Tracheal epithelial cell (primary cell): ENCODE results near the gene VENTX. TPM values are rescaled to one million over a fixed set of nuclear protein-coding genes. Genes with fewer than 3 reads are reported as not detected.

Experiments used
- total RNA-seq: library from RNA; depleted of rRNA; stranded (reverse); fragments of >200 nt; gene quantifications from 2 replicates; pipeline ENCODE4 v1.2.1, GENCODE V29; 2014

Gene VENTX, protein sequence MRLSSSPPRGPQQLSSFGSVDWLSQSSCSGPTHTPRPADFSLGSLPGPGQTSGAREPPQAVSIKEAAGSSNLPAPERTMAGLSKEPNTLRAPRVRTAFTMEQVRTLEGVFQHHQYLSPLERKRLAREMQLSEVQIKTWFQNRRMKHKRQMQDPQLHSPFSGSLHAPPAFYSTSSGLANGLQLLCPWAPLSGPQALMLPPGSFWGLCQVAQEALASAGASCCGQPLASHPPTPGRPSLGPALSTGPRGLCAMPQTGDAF
- total RNA-seq, result not detected in 2 replicates

DNA sequence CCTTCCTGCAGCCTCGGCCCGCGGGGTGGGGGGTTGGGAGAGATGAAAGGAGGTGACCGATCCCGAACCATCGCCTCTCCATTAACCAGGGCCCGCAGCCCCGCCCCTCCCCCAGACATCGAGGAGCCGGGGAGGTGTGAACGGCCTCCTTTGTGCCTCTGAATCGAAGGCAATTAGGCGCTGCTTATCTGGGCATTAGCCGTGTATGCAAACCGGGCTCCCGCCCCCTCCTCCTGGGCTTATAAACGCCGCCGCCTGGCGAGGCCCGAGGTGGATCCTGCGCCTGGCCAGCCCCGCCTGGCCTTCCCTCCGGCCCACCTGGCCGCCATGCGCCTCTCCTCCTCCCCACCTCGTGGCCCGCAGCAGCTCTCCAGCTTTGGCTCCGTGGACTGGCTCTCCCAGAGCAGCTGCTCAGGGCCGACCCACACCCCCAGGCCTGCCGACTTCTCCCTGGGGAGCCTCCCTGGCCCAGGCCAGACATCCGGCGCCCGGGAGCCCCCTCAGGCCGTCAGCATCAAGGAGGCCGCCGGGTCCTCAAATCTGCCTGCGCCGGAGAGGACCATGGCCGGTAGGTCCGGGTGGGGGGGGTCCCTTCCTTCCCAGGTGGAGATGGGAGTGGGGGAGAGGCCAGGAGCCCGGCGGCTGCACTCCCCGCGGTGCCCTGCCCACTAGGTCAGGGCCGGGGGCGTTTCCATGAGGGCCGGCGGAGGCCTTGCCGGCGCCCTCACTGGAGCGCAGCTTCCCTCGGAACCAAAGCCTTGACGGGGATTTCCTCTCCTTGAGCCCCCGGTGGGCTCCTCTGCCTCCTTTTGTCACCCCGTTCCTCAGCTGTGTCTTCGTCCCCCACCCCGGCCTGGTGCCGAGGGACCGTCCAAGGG is at the start of gene VENTX:
TSS of gene VENTX (plus strand) at position 268 of the 878 bp plus-strand sequence. CDS start at position 328, 60 bp downstream.

DNA sequence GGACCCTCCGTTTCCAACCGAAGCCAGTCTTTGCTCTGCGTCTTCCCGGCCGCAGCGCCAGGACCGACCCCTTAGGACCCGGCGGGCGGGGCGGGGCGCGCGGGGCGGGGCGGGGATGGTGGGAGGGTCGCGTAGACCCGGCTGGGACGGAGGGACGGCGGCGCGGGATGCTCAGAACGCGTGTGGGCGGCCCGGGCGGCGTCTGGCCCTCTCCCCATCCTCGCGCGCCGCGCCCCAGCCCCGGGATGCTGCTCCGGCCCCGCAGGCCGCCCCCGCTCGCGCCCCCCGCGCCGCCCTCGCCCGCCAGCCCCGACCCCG is 7.7 kb upstream of the VENTX start, which contains the start of gene UTF1:
TSS of gene UTF1 (plus strand) at position 174 of the 318 bp plus-strand sequence. CDS start at position 246, 72 bp downstream.

DNA sequence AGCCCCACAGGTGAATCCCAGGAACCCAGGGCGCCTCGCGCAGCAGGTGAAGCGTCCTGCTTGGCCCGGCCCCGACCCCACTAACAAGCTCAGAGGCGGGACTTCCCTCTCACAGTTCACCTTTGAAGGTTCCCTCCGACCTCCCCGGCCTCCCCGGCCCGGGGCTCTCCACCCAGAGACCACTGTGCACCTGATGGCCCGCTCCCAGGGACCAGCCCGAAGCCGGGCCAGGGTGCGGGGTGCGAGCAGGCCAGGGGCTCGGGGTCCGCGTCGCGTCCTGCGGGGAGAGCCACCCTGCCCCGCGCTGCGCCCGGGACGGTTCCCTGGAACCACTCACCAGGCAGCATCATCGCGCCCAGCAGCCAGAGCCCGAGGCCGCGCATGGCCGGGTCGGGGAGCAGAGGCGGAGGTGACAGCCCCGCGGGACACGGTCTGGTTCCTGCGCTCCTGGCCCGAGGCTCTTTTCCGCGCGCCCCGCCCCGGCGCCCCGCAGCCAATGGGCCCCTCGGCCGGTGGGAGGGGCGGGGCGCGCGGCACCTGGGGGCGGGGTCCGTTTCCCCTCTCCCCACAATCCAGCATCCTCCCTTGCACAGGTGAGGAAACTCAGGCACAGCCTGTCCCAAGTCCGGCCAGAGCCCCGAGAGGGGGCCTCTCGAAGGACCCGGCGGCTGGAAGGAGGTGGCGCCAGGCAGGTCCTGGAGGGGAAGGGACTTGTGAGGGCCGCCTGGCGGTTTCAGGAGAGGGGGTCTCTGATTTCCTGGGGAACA is 39.0 kb downstream of the VENTX start, which contains the start of gene ADAM8:
TSS of gene ADAM8 (minus strand) at position 434 of the 767 bp plus-strand sequence. CDS start at position 383, 51 bp downstream.

Other genes with a start within 250 kb of the VENTX start
- gene ADGRA1, start 149.9 kb upstream of the VENTX start, total RNA-seq, result not detected in 2 replicates
- under 0.01 and 0.21 TPM in 2 replicates for gene KNDC1, start 77.6 kb upstream of the VENTX start, total RNA-seq
- not detected in 2 replicates for gene UTF1, start 7.6 kb upstream of the VENTX start, total RNA-seq
- gene ADAM8, start 39.0 kb downstream of the VENTX start, total RNA-seq, result 17.5 and 147 TPM in 2 replicates
- gene TUBGCP2, start 71.0 kb downstream of the VENTX start, total RNA-seq, result 50.1 and 55.9 TPM in 2 replicates
- gene ZNF511, start 71.1 kb downstream of the VENTX start, total RNA-seq, result 19.5 and 24.1 TPM in 2 replicates
- gene CALY, start 99.0 kb downstream of the VENTX start, total RNA-seq, result not detected in 2 replicates
- gene PRAP1, start 109.5 kb downstream of the VENTX start, total RNA-seq, result not detected in 2 replicates
- gene FUOM, start 120.2 kb downstream of the VENTX start, total RNA-seq, result 9.4 and 28.2 TPM in 2 replicates
- 64.6 and 75.9 TPM in 2 replicates for gene ECHS1, start 135.5 kb downstream of the VENTX start, total RNA-seq
- gene PAOX, start 141.4 kb downstream of the VENTX start, total RNA-seq, result 4.0 and 21.0 TPM in 2 replicates
- 17.9 and 25.8 TPM in 2 replicates for gene MTG1, start 156.3 kb downstream of the VENTX start, total RNA-seq
- gene SPRN, start 186.8 kb downstream of the VENTX start, total RNA-seq, result under 0.01 TPM in 1 of 2 replicates, not detected in the other
- 0.43 and 1.4 TPM in 2 replicates for gene SCART1, start 216.1 kb downstream of the VENTX start, total RNA-seq